Stimulated activated CD4-positive, alpha-beta T cell treated with anti-CD3 and anti-CD28 coated beads, TNF-alpha, amount 100 ng/mL, for 4 hours (primary cell): Measurements from ENCODE around the gene IRF1.
"Not testable (repeated sequence)": the region's sequence is repeated elsewhere in the genome, so short reads cannot be mapped to it uniquely, and the experiment has no call there.

Source experiments
- DNase-seq, 3 experiments: peaks; one replicate each; pipeline ENCODE4 v3.0.0-alpha.2; 2020; ENCODE audit warnings: low read depth in 3 of 3

IRF1 gene

DNA sequence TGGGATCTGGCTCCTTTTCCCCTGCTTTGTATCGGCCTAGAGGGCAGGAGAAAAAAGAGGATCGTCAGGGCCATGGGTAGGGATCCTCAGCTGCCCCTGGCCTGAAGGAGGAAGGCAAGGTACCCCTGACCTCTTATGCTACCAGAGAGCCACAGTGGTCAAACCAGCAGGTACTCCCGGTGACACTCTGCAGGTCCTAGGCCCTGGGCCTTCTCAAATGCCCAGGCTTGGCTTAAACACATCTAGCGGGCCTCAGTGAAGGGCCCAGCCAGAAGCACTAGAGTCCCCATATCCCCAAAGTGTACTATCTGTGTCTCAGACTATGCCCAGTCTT is 3.5 kb downstream of the IRF1 start:
- no peak for DNase-seq

GRCh38 chr5:132486318-132487094 is 4.1 kb downstream of the IRF1 start:
- no peak for DNase-seq

DNA sequence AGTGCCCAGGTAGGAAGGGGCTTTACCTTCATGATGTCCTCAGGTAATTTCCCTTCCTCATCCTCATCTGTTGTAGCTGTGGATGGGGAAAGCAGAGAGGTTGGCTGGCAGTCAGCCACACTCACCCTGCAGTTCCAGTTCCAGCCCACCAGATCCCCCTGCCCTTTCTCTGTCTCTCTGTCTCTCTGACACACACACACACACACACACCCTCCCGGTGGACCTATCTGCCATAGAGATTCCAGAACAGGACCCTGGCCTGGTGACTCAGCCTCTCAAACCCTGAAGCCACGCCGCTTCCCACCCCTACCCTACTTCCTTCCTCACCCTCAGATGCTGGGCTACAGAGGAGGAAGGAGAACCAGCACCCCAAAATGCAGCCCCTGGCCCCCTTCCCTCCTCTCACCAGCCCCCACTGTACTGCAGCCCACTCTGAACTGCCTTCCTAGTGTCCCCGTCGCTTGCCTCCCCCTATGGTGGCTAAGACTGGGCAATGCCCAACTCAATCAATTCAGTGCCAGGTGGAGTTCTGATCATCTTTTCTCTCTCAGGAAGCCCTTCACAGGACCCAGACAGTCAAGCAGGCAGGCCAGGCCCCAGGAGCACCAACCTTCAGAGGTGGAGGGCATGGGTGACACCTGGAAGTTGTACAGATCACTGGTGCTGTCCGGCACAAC is 4.8 kb downstream of the IRF1 start:
- DNase-seq = no peak

GRCh38 chr5:132484876-132485640 is 5.5 kb downstream of the IRF1 start:
- DNase-seq = not testable (repeated sequence)

GRCh38 chr5:132484391-132484725 is 6.2 kb downstream of the IRF1 start:
- DNase-seq = no peak

DNA sequence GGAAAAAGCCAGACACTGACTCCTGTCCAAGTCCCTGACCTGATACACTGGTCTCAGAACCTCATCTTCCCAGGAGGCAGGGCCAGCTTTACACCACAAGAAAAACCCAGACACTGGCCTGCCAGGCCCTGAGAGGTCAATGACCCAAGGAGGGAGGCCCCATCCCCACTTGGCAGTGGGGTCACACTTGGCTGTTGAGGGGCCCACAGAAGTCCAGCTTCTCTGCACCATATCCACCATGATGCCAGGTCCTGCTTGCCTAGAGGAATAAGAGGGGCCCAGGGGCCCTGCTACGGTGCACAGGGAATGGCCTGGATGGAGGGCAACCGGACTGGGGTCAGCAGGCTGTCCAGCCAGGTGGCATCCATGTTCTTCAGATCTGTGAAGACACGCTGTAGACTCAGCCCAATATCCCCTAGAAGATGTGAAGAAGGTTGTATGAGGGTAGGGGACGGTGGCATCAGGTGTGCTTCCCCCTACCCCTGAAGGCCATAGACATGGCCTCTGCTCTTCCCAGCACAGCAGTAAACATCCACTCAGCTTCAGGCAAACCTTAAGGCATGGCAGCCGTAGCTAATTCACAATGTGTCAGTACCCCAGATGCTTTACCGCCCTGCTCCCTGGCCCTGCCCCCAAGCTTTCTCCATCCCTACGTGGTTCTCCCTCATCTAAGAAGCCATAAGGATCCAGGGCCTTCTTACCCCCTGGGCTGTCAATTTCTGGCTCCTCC is 6.7 kb downstream of the IRF1 start:
- no peak for DNase-seq

GRCh38 chr5:132483101-132483500 is 7.5 kb downstream of the IRF1 start:
- DNase-seq = no peak

DNA sequence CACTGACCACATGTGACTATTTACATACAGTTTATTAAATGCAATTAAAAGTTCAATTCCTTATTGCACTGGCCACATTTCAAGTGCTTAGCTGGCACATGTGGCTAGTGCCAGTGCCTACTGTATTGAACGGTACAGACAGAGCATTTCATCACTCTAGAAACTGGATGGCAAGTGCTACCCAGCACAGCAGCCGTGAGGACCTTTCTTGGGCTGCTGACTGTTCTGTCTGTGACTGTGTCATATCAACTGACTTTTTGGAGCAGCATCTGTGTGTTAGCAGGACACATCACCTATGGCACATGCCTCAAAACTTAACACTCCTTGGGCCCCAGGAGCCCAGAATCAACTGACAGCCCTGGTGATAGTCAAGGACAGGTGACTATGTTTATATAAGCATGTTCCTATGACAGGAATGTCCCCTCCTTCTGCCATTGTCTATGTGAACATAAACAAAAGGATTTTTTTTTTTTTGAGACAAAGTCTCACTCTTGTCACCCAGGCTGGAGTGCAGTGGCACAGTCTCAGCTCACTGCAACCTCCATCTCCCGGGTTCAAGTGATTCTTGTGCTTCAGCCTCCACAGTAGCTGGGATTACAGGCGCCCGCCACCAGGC is 8.9 kb downstream of the IRF1 start:
- DNase-seq = no peak

DNA sequence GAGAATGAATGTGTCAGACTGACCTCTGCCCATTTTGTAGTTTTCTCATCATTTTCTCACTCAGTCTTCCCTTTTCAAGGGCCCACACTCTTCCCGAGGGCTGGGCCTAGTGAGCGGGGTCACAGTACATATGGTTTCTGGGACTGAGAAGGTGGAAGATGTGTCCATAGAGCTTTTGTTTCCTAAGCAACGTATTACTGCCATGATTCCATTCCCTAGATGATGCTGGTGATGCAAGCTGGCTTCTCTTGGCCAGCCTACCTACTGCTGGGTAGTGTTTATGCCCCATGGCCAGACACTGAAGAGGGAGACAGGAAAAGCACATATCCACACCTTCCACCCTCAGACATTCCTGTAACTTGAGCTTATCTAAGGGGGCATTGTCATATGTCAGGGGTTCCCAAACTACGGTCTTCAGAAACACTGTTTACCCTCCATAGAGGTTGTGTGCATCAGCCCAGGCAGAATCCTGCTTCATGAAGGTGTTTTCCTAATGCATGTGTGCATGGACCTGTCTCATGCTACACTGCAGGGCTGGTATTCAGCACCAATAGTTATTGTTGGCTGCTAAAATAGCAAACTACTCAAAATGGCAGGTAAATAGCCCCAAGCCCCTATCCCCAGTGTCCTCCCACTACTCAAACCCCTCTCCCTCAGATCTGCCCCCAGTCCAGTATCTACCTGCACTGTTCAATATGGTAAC is 9.5 kb downstream of the IRF1 start:
- no peak for DNase-seq

DNA sequence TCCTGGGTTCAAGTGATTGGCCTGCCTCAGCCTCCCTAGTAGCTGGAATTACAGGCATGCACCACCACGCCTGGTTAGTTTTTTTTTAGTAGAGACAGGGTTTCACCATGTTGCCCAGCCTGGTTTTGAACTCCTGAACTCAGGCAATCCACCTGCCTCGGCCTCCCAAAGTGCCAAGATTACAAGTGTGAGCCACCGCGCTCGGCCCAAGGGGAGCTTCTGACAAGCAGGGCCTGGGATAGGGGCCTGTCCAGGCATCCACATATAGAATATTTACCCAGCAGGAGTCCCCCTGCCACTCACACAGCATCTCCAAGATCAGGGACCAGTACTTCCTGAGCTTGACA is 10.1 kb downstream of the IRF1 start:
- no peak for DNase-seq

DNA sequence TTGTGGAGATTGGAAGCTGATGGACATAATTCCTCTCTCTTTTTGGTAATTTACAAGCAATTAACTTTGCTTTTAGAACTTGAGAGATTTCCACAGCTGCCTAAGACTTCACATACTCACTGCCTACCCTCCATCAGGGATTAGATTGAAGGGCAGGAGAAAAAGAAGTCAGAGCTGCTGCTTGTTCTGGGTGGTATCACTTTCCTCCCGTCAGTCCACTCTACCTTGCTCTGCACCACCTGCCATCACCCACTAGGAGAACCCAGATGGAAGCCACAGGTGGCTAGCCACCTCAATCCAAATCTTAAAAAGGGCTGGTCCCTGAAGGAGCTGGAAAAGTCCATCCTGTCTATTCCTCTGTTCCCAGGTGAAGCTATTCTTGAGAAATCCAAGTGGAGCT is 10.5 kb downstream of the IRF1 start:
- DNase-seq = no peak

DNA sequence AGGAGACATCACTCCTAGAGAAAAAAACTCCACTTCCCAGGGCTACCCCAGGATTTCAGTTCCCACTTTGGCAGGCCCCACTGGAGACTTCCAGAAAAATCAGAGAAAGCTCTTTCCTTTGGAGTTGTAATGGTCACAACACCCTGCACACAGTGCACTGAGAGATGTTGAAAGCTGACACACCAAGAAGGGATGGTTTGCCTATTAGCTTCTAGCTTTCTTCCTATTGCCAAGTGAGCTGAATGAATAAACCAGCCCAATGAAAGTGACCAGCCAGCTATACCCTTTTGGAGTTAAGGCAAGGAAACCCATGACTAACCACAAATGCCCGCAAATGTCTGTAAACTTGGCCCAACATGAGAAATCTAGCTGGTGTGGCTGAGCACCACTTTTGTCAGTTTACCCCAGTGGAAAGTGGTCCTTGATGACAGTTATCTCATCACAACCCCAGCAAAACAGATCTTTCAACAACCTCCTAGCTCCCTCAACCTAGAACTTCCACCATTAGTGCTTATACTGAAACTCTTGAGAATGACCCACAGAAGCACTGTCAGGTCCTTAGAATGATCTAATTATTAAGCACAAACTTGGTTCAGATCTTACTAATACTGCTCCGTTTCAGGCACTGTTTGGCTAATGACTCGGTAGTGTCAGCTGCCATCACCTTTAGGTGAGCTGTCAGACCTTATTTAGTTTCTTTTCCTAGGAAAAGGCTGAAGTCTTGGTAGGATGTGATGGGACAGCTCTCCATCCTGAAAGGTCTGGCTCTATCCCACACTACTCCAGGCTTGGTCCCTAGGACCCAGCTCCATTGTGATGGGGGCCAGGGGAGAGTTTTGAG is 11.2 kb downstream of the IRF1 start:
- DNase-seq = no peak

DNA sequence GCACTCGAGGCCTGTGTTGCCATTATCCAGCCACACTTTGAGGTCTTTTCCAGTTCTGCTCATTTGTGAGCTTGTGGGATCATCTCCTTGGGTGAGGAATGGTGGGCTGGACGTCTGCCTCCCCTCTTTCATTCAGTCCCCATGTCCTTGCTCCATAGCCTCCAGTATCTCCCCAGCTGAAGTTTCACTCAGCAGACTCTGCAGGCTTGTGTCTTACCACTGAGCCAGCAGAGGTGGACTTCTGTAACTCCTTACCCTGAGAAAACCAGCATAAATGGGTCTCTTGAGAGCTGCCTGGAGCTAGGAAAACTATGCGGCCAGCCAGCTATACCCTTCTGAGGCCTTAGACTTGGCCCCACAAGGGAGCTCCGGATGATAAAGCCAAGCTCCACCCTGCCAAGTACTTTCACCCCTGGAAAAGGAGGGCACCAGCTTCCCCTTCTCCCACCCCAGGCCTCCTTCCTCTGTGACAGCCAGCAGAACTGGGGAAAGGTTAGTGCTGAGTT is 12.2 kb downstream of the IRF1 start:
- DNase-seq = no peak

GRCh38 chr5:132477784-132478365 is 12.7 kb downstream of the IRF1 start:
- DNase-seq = no peak

GRCh38 chr5:132476876-132477781 is 13.4 kb downstream of the IRF1 start:
- DNase-seq = no peak

- no peak for DNase-seq
These were observed 14.3 kb downstream of the IRF1 start for GRCh38 chr5:132475987-132476875.

DNA sequence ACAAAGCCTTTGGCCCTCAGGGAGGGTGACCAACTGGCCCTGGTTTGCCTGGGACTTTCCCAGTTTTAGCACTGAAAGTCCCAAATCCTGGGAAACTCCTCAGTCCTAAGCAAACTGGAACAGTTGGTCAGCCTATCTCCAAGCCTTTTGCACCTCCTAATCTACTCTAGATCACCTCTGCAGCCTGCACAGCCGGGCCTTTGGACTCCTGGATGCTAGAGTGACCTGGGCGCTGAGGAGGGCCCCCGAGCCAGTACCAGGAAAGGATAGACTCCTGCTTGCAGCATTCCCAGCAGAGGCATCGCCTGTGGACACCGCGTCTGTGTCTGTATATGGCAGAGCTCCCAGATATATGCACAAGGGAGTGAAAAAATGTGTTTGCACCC is 15.1 kb downstream of the IRF1 start:
- DNase-seq = no peak
